ENCODE measurements around the gene TTC33.

Gene TTC33

GRCh38 chr5:40511801-40512200, 244.0 kb downstream of the TTC33 start:
- H3K4me3 ChIP-seq (ENCODE audit: low read length) = no peak overlapping the region
- H3K4me1 ChIP-seq (ENCODE audit: low read length) = peaks cover 3% of the 10 kb centered on the region; the same call in 1 of the 2 replicates
- no peaks in the 10 kb centered on the region for H3K79me2 ChIP-seq (ENCODE audit: low read length)
- H3K36me3 ChIP-seq (replicated peaks; ENCODE audit: low read depth, low read length) = no peaks in the 10 kb centered on the region
- no peak overlapping the region for H3K9ac ChIP-seq (ENCODE audit: low read length)
- H3K27me3 ChIP-seq (ENCODE audit: low read depth, low read length) = no peaks in the 10 kb centered on the region
- TF ChIP-seq, protein P1, sequence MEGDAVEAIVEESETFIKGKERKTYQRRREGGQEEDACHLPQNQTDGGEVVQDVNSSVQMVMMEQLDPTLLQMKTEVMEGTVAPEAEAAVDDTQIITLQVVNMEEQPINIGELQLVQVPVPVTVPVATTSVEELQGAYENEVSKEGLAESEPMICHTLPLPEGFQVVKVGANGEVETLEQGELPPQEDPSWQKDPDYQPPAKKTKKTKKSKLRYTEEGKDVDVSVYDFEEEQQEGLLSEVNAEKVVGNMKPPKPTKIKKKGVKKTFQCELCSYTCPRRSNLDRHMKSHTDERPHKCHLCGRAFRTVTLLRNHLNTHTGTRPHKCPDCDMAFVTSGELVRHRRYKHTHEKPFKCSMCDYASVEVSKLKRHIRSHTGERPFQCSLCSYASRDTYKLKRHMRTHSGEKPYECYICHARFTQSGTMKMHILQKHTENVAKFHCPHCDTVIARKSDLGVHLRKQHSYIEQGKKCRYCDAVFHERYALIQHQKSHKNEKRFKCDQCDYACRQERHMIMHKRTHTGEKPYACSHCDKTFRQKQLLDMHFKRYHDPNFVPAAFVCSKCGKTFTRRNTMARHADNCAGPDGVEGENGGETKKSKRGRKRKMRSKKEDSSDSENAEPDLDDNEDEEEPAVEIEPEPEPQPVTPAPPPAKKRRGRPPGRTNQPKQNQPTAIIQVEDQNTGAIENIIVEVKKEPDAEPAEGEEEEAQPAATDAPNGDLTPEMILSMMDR (IDR thresholded peaks at IDR 0.05; ENCODE audit: low read depth, low read length) = no peak
- TF ChIP-seq EZH2phosphoT487 (IDR thresholded peaks at IDR 0.05; ENCODE audit: low read depth) = no peak
- no peak overlapping the region for H3K4me2 ChIP-seq (ENCODE audit: low read length)
- no peak overlapping the region for H2AFZ ChIP-seq (ENCODE audit: low read depth, low read length)
- no peak overlapping the region for H3K27ac ChIP-seq (ENCODE audit: low read length)
- no peaks in the 10 kb centered on the region for H4K20me1 ChIP-seq (ENCODE audit: insufficient read depth, low read length)
- no peaks in the 10 kb centered on the region for H3K9me3 ChIP-seq (ENCODE audit: insufficient read depth, low read length)

- Histone ChIP-seq H2AFZ (ENCODE audit: low read depth, low read length) (no peak overlapping the region), H3K9ac (ENCODE audit: low read length) (no peak overlapping the region), H3K4me3 (ENCODE audit: low read length) (no peak overlapping the region), H3K27ac (ENCODE audit: low read length) (no peak overlapping the region), H3K79me2 (ENCODE audit: low read length) (peaks cover 3% of the 10 kb centered on the region; the same call in 1 of the 2 replicates), H3K4me1 (ENCODE audit: low read length) (peaks cover 26% of the 10 kb centered on the region), H3K4me2 (ENCODE audit: low read length) (no peak overlapping the region), H3K36me3 (replicated peaks; ENCODE audit: low read depth, low read length) (no peaks in the 10 kb centered on the region), H3K9me3 (ENCODE audit: insufficient read depth, low read length) (no peaks in the 10 kb centered on the region), H3K27me3 (ENCODE audit: low read depth, low read length) (no peaks in the 10 kb centered on the region), H4K20me1 (ENCODE audit: insufficient read depth, low read length) (no peaks in the 10 kb centered on the region)
- TF ChIP-seq EZH2phosphoT487 (IDR thresholded peaks at IDR 0.05; ENCODE audit: low read depth) = no peak
- TF ChIP-seq, protein P1 (IDR thresholded peaks at IDR 0.05; ENCODE audit: low read depth, low read length) = peak; percentile 40
Observed at GRCh38 chr5:40507095-40507494, 248.7 kb downstream of the TTC33 start.

- H3K79me2 ChIP-seq (ENCODE audit: low read length) = peaks cover 3% of the 10 kb centered on the region; the same call in 1 of the 2 replicates
- no peak overlapping the region for H3K9ac ChIP-seq (ENCODE audit: low read length)
- no peaks in the 10 kb centered on the region for H4K20me1 ChIP-seq (ENCODE audit: insufficient read depth, low read length)
- no peak overlapping the region for H3K4me2 ChIP-seq (ENCODE audit: low read length)
- no peaks in the 10 kb centered on the region for H3K9me3 ChIP-seq (ENCODE audit: insufficient read depth, low read length)
- TF ChIP-seq, protein P1 (IDR thresholded peaks at IDR 0.05; ENCODE audit: low read depth, low read length) = no peak
- TF ChIP-seq EZH2phosphoT487 (IDR thresholded peaks at IDR 0.05; ENCODE audit: low read depth) = no peak
- H3K36me3 ChIP-seq (replicated peaks; ENCODE audit: low read depth, low read length) = no peaks in the 10 kb centered on the region
- H3K27ac ChIP-seq (ENCODE audit: low read length) = no peak overlapping the region
- H3K4me1 ChIP-seq (ENCODE audit: low read length) = peaks cover 47% of the 10 kb centered on the region
- no peak overlapping the region for H3K4me3 ChIP-seq (ENCODE audit: low read length)
- H3K27me3 ChIP-seq (ENCODE audit: low read depth, low read length) = no peaks in the 10 kb centered on the region
- H2AFZ ChIP-seq (ENCODE audit: low read depth, low read length) = no peak overlapping the region
Observed at GRCh38 chr5:40505031-40505430, 250.7 kb downstream of the TTC33 start.

DNA sequence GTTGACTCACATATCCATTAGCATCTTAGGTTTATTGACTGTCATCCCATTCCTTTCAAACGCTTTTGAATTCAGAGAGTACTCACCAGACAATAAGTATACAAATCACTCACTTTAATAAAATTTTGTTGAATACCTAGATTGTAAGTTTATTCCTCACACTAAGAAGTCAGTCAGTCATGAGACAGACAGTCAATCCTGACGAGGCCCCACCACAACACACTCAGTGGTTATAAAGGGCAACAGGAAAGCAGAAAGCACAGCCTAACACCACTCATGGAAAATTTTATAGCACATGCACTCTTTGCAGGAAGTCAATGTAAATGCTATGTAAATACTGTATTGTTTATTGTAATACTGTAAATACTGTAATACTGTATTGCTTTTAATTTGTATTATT, 252.3 kb downstream of the TTC33 start:
- Histone ChIP-seq H3K27ac (ENCODE audit: low read length) (peak overlapping the region; percentile 95), H3K36me3 (replicated peaks; ENCODE audit: low read depth, low read length) (no peaks in the 10 kb centered on the region), H3K27me3 (ENCODE audit: low read depth, low read length) (no peaks in the 10 kb centered on the region), H3K4me3 (ENCODE audit: low read length) (peak overlapping the region; percentile 73), H4K20me1 (ENCODE audit: insufficient read depth, low read length) (no peaks in the 10 kb centered on the region), H2AFZ (ENCODE audit: low read depth, low read length) (no peak overlapping the region), H3K9ac (ENCODE audit: low read length) (peak overlapping the region; percentile 66), H3K9me3 (ENCODE audit: insufficient read depth, low read length) (no peaks in the 10 kb centered on the region), H3K79me2 (ENCODE audit: low read length) (peaks cover 3% of the 10 kb centered on the region; the same call in 1 of the 2 replicates), H3K4me2 (ENCODE audit: low read length) (peak overlapping the region; percentile 94), H3K4me1 (ENCODE audit: low read length) (peaks cover 63% of the 10 kb centered on the region)
- TF ChIP-seq EZH2phosphoT487 (IDR thresholded peaks at IDR 0.05; ENCODE audit: low read depth) = no peak
- TF ChIP-seq, protein P1 (IDR thresholded peaks at IDR 0.05; ENCODE audit: low read depth, low read length) = no peak

Measured in OCI-LY3 (cell line).